Upper lobe of right lung (tissue), 1 donor: ENCODE measurements around the gene WWC1. TPM values are rescaled to one million over a fixed set of nuclear protein-coding genes. Genes with fewer than 3 reads are reported as not detected.

Experiments used
- ATAC-seq: fragments of 200-7000 bp; cut with Tn5 transposase; one replicate; pipeline ENCODE4 v1.9.1; 2020; ENCODE audit warnings: mild to moderate bottlenecking, moderate library complexity
- DNase-seq: peaks from one replicate; pipeline ENCODE4 v3.0.0-alpha.2; 2020
- H3K27ac ChIP-seq: fragments of 200-600 bp; one replicate; pipeline ENCODE4 v1.8.0; 2022
- H3K27me3 ChIP-seq: fragments of 200-600 bp; one replicate; pipeline ENCODE4 v1.8.0; 2022; ENCODE audit warnings: mild to moderate bottlenecking
- H3K36me3 ChIP-seq: fragments of 200-600 bp; one replicate; pipeline ENCODE4 v1.8.0; 2022
- H3K4me1 ChIP-seq: fragments of 200-600 bp; one replicate; pipeline ENCODE4 v1.8.0; 2022
- H3K4me3 ChIP-seq: fragments of 200-600 bp; one replicate; pipeline ENCODE4 v1.8.0; 2022; ENCODE audit warnings: mild to moderate bottlenecking
- H3K9me3 ChIP-seq: fragments of 200-600 bp; one replicate; pipeline ENCODE4 v1.8.0; 2022
- CTCF ChIP-seq: fragments of 200-600 bp; IDR thresholded peaks from one replicate; pipeline ENCODE4 v1.8.0; 2022; ENCODE audit warnings: antibody characterized with exemption
- intact Hi-C: fragments of 100-400 bp; cut with DNase I; formaldehyde crosslinking; loops from one replicate; pipeline ENCODE4 v1.11.0; 2022
- total RNA-seq: library from RNA; stranded (reverse); fragmentation: NEBNext Ultra II Directional; extraction: Animal tissue kit (Norgen Biotek cat#: 25700); gene quantifications from one replicate; pipeline ENCODE4 v1.2.1, GENCODE V29; 2021
- donor health status: DM: no; HTN: yes; CAD: no; lungs with severe emphysema.

The WWC1 gene
- total RNA-seq, 1 donor from 2014 or later: 94.2 TPM

DNA sequence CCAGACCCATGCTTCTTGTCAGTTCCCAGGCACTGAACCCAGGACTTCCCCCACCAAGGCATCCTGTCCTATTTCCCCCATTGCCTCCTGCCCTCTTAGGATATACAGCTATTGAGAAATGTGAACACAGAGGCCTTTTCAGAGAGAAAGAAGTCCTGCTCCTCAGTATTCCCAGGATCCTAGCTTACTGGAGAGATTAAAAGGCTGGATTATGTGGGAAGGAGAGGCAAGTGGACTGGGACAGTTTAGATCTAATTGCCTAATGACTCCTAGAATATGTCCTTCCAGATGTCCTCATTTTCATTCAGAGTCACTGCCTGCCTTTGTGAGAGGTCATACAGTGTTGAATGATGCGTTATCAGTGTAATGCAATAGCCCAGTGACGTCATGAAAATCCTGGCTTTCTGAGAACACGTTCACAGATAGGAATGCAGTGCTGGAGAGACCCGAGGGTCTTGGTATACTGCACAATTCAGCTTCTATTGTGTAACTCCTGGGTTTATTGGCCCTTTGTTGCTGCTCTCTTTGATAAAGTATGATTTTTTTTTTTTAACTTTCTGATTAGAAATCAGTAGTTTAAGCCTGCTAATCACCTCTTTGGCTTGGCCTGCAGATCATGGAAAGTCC, 26.2 kb downstream of the WWC1 start:
- intact Hi-C loops: no loop called here
- peak; percentile 10 for ATAC-seq
- Histone ChIP-seq H3K4me1 (peaks cover 16% of the 10 kb centered on the region), H3K9me3 (no peaks in the 10 kb centered on the region), H3K36me3 (no peaks in the 10 kb centered on the region), H3K4me3 (no peak overlapping the region), H3K27ac (peak overlapping the region; percentile 75), H3K27me3 (no peaks in the 10 kb centered on the region)
- no peak for DNase-seq
- no peak for TF ChIP-seq CTCF

DNA sequence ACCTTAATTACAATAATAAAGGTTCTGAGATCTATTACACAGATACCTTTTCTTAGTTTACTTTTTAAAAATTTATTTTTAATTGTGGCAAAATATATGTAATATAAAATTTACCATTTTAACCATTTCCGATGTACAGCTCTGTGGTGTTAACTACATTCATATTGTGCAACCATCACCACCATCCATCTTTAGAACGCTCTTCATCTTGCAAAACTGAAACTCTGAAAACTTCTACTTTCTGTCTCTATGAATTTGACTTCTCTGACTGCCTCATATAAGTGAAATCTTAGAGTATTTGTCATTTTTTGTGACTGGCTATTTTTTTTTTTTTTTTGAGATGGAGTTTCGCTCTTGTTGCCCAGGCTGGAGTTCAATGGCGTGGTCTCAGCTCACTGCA, 26.8 kb downstream of the WWC1 start:
- Histone ChIP-seq H3K27me3 (no peaks in the 10 kb centered on the region), H3K27ac (no peak overlapping the region), H3K4me1 (peaks cover 16% of the 10 kb centered on the region), H3K4me3 (no peak overlapping the region), H3K9me3 (no peaks in the 10 kb centered on the region), H3K36me3 (no peaks in the 10 kb centered on the region)
- intact Hi-C loops: no loop called here
- DNase-seq (no peak), ATAC-seq (no peak)
- TF ChIP-seq CTCF: no peak

DNA sequence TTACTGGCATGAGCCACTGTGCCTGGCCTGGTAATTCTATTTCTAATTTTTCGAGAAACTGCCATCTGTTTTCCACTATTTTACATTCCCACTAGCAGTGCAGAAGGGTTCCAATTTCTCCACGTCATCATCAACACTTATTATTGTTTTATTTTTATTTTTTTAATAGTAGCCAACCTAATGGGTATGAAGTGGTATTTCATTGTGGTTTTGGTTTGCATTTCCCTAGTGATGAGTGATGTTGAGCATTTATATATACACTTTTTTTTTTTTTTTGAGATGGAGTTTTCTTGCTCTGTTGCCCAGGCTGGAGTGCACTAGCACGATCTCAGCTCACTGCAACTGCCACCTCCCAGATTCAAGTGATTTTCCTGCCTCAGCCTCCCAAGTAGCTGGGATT, 28.3 kb downstream of the WWC1 start:
- ATAC-seq (no peak), DNase-seq (no peak)
- H3K27me3 ChIP-seq: no peaks in the 10 kb centered on the region
- no peak overlapping the region for H3K27ac ChIP-seq
- TF ChIP-seq CTCF: no peak
- no peaks in the 10 kb centered on the region for H3K9me3 ChIP-seq
- no peak overlapping the region for H3K4me3 ChIP-seq
- H3K36me3 ChIP-seq: no peaks in the 10 kb centered on the region
- peaks cover 16% of the 10 kb centered on the region for H3K4me1 ChIP-seq
- intact Hi-C loops: no loop called here

GRCh38 chr5:168320805-168321204, 29.4 kb downstream of the WWC1 start:
- no peaks in the 10 kb centered on the region for H3K9me3 ChIP-seq
- no peak for ATAC-seq
- H3K4me1 ChIP-seq: peaks cover 14% of the 10 kb centered on the region
- TF ChIP-seq CTCF: no peak
- intact Hi-C loops: no loop called here
- H3K4me3 ChIP-seq: no peak overlapping the region
- DNase-seq: no peak
- no peak overlapping the region for H3K27ac ChIP-seq
- no peaks in the 10 kb centered on the region for H3K27me3 ChIP-seq
- no peaks in the 10 kb centered on the region for H3K36me3 ChIP-seq

- H3K27ac ChIP-seq: no peak overlapping the region
- no peaks in the 10 kb centered on the region for H3K27me3 ChIP-seq
- no peaks in the 10 kb centered on the region for H3K9me3 ChIP-seq
- intact Hi-C loops: no loop called here
- H3K36me3 ChIP-seq: no peaks in the 10 kb centered on the region
- no peak overlapping the region for H3K4me3 ChIP-seq
- H3K4me1 ChIP-seq: peaks cover 27% of the 10 kb centered on the region
- ATAC-seq (peak; percentile 64), DNase-seq (no peak)
- no peak for TF ChIP-seq CTCF
These were observed 33.6 kb downstream of the WWC1 start for GRCh38 chr5:168324859-168325630.
